Lower leg skin (tissue), 4 donors: ENCODE results near the gene ADARB1. TPM values are rescaled to one million over a fixed set of nuclear protein-coding genes. Genes with fewer than 3 reads are reported as not detected.
A peak's percentile ranks its signal among the peaks of the same experiment; 100 is the strongest.

Experiments used
- DNase-seq, 2 donors: peaks; one replicate each; pipeline ENCODE4 v3.0.0-alpha.2; 2019; ENCODE audit warnings: low spot score in 2 of 2
- H3K4me3 ChIP-seq: fragments of 200-600 bp; sonication (generic); 2 replicates; pipeline ENCODE4 v1.5.1; 2017; ENCODE audit warnings: mild to moderate bottlenecking, low read depth; ENCODE audit not compliant: poor library complexity, severe bottlenecking
- CTCF ChIP-seq, 3 donors: fragments of 450-650 bp; IDR thresholded peaks; one replicate each; pipeline ENCODE4 v1.5.1; 2016; ENCODE audit warnings: antibody characterized with exemption in 3 of 3, mild to moderate bottlenecking in 3 of 3, moderate library complexity in 2 of 3
- POLR2A ChIP-seq, 2 donors: fragments of 450-650 bp; IDR thresholded peaks; one replicate each; pipeline ENCODE4 v1.6.1; 2016 to 2017; ENCODE audit warnings: antibody characterized with exemption in 2 of 2, mild to moderate bottlenecking in 1 of 2, moderate library complexity in 1 of 2
- WGBS, 2 donors: methylation state at CpG; one replicate each; pipeline ENCODE4 v1.1.5; 2018; 5-methylcytosine and 5-hydroxymethylcytosine counted together
- intact Hi-C: fragments of 100-400 bp; cut with DNase I; formaldehyde crosslinking; loops from one replicate; pipeline ENCODE4 v1.15.0; 2023; ENCODE audit warnings: low total_unique reads
- total RNA-seq, 4 donors: library from RNA; depleted of rRNA; stranded (reverse); fragments of >200 nt; gene quantifications; one replicate each; pipeline ENCODE4 v1.1.0, GENCODE V29; 2016

ADARB1 gene
- total RNA-seq, 4 donors from 2014 or later: 14.6 to 21.9 (median 16.6) TPM

- peak; percentile 11 to 57 for DNase-seq
- H3K4me3 ChIP-seq: no peak overlapping the region
- intact Hi-C loops: no loop called here
- TF ChIP-seq POLR2A (IDR thresholded peaks at IDR 0.05): no peak
- no peak for TF ChIP-seq CTCF (IDR thresholded peaks at IDR 0.05)
- 79 to 80% methylated on average over 9 of the region's 9 CpGs for WGBS, 2 donors
Measured at GRCh38 chr21:45154511-45155508, 80.4 kb downstream of the ADARB1 start.

DNA sequence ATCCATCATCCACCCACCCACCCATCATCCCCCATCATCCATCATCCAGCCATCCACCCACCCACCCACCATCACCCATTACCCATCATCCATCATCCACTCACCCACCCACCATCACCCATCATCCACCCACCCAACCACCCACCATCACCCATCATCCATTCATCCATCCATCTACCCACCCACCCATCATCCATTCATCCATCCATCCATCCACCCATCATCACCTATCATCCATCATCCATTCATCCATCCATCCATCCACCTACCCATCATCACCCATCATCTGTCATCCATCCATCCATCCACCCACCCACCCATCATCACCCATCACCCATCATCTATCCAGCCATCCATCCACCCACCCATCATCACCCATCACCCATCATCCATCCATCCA, 81.5 kb downstream of the ADARB1 start:
- TF ChIP-seq POLR2A (IDR thresholded peaks at IDR 0.05): no peak
- peak; percentile 14 to 25 for DNase-seq
- H3K4me3 ChIP-seq: no peak overlapping the region
- intact Hi-C loops: no loop called here

GRCh38 chr21:45156459-45156858, 82.1 kb downstream of the ADARB1 start:
- DNase-seq: peak in 1 of 2 donors; percentile 25
- TF ChIP-seq POLR2A (IDR thresholded peaks at IDR 0.05) (no peak), CTCF (IDR thresholded peaks at IDR 0.05) (no peak)
- intact Hi-C loops: no loop called here
- WGBS, 2 donors: 86 to 97% methylated on average over 3 of the region's 3 CpGs
- no peak overlapping the region for H3K4me3 ChIP-seq

GRCh38 chr21:45157932-45158331, 83.6 kb downstream of the ADARB1 start:
- TF ChIP-seq POLR2A (IDR thresholded peaks at IDR 0.05) (no peak), CTCF (IDR thresholded peaks at IDR 0.05) (no peak)
- intact Hi-C loops: no loop called here
- DNase-seq: peak in 1 of 2 donors; percentile 7
- H3K4me3 ChIP-seq: no peak overlapping the region
- WGBS, 2 donors: 89% methylated on average over 8 of the region's 8 CpGs

GRCh38 chr21:45158491-45159423, 84.4 kb downstream of the ADARB1 start:
- TF ChIP-seq CTCF (IDR thresholded peaks at IDR 0.05): no peak
- TF ChIP-seq POLR2A (IDR thresholded peaks at IDR 0.05): no peak
- 82 to 87% methylated on average over 16 of the region's 16 CpGs for WGBS, 2 donors
- intact Hi-C loops: no loop called here
- H3K4me3 ChIP-seq: no peak overlapping the region
- no peak for DNase-seq

GRCh38 chr21:45160198-45160597, 85.8 kb downstream of the ADARB1 start:
- 93 to 95% methylated on average over 7 of the region's 7 CpGs for WGBS, 2 donors
- H3K4me3 ChIP-seq: no peak overlapping the region
- no peak for TF ChIP-seq CTCF (IDR thresholded peaks at IDR 0.05)
- TF ChIP-seq POLR2A (IDR thresholded peaks at IDR 0.05): no peak
- intact Hi-C loops: no loop called here
- no peak for DNase-seq
